ENCODE data around the gene PEX6. TPM values are rescaled to one million over a fixed set of nuclear protein-coding genes. Genes with fewer than 3 reads are reported as not detected.

PEX6 gene
- total RNA-seq, 2 experiments from 2014 or later = 23.8 to 24.7 TPM

- peaks cover 54% of the 10 kb centered on the region for H3K79me2 ChIP-seq (ENCODE audit: insufficient read depth, low read depth, low read length)
- H3K4me3 ChIP-seq (ENCODE audit: low read depth, low read length, poor library complexity, severe bottlenecking) = no peak overlapping the region
- no peak for DNase-seq (ENCODE audit: low spot score)
- H3K27ac ChIP-seq (ENCODE audit: low read depth, low read length, poor library complexity, severe bottlenecking) = no peak overlapping the region
- TF ChIP-seq, protein P1, sequence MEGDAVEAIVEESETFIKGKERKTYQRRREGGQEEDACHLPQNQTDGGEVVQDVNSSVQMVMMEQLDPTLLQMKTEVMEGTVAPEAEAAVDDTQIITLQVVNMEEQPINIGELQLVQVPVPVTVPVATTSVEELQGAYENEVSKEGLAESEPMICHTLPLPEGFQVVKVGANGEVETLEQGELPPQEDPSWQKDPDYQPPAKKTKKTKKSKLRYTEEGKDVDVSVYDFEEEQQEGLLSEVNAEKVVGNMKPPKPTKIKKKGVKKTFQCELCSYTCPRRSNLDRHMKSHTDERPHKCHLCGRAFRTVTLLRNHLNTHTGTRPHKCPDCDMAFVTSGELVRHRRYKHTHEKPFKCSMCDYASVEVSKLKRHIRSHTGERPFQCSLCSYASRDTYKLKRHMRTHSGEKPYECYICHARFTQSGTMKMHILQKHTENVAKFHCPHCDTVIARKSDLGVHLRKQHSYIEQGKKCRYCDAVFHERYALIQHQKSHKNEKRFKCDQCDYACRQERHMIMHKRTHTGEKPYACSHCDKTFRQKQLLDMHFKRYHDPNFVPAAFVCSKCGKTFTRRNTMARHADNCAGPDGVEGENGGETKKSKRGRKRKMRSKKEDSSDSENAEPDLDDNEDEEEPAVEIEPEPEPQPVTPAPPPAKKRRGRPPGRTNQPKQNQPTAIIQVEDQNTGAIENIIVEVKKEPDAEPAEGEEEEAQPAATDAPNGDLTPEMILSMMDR (conservative IDR thresholded peaks at IDR 0.05; ENCODE audit: low read length) = no peak
- TF ChIP-seq EZH2phosphoT487 (IDR thresholded peaks at IDR 0.05; ENCODE audit: borderline replicate concordance, low read depth, low read length) = no peak
- H3K9me3 ChIP-seq (ENCODE audit: low read length) = no peaks in the 10 kb centered on the region
- H3K4me1 ChIP-seq (ENCODE audit: insufficient read depth, low read length, poor library complexity, severe bottlenecking) = peaks cover 25% of the 10 kb centered on the region
- H3K36me3 ChIP-seq (ENCODE audit: insufficient read depth, low read length) = peaks cover 97% of the 10 kb centered on the region
- no peaks in the 10 kb centered on the region for H3K9me2 ChIP-seq (ENCODE audit: insufficient read depth, low read length)
- intact Hi-C loops (cut with micrococcal nuclease; ENCODE audit: unreplicated experiment) = no loop called here
- H2AFZ ChIP-seq (ENCODE audit: low read length) = no peak overlapping the region
- CTCF ChIA-PET (ENCODE audit: unreplicated experiment) = no interaction called here
- BruUV-seq (replicated peaks) = no TSS peak
- peaks cover 25% of the 10 kb centered on the region for H4K20me1 ChIP-seq (ENCODE audit: insufficient read depth, low read length)
- POLR2A ChIA-PET = interaction anchor here (0.5 to 1.2 kb wide), 4 partner anchors 11 to 635 kb away, joined by 3 to 6 read pairs (median 3); no protein-coding TSS in a partner anchor
- H3K4me2 ChIP-seq (ENCODE audit: low read length) = no peak overlapping the region
Observed at GRCh38 chr6:42935322-42935721, 43.7 kb downstream of the PEX6 start.

DNA sequence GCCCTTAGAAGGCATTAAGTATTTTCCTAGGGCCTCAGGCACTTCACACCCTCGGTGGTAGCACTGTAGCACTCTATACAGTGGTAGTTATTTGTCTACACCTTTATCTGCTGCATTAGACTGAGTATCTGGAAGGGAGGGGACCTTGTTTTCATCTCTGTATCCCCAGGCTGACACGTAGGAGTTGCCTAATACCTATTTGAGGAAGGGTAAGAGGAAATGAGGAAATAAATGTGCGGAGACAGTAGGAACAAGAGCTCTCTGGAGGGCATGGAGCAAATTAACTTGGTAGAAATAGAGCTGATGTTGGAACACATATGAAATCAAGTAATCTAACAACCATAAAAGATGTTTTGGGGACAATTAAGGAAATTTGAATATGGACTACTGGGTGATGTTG is 45.8 kb downstream of the PEX6 start:
- ChIA-PET POLR2A (interaction anchor here (0.6 kb wide), 1 partner anchor 185 kb away, joined by 5 read pairs; no protein-coding TSS in a partner anchor), CTCF (ENCODE audit: unreplicated experiment) (no interaction called here)
- Histone ChIP-seq H2AFZ (ENCODE audit: low read length) (no peak overlapping the region), H3K79me2 (ENCODE audit: insufficient read depth, low read depth, low read length) (peaks cover 56% of the 10 kb centered on the region), H3K9me3 (ENCODE audit: low read length) (no peaks in the 10 kb centered on the region), H3K27ac (ENCODE audit: low read depth, low read length, poor library complexity, severe bottlenecking) (no peak overlapping the region), H3K9me2 (ENCODE audit: insufficient read depth, low read length) (no peaks in the 10 kb centered on the region), H3K4me3 (ENCODE audit: low read depth, low read length, poor library complexity, severe bottlenecking) (peak overlapping the region; percentile 58), H3K4me1 (ENCODE audit: insufficient read depth, low read length, poor library complexity, severe bottlenecking) (peaks cover 29% of the 10 kb centered on the region), H3K36me3 (ENCODE audit: insufficient read depth, low read length) (peaks cover 77% of the 10 kb centered on the region), H3K4me2 (ENCODE audit: low read length) (peak overlapping the region; percentile 92), H4K20me1 (ENCODE audit: insufficient read depth, low read length) (peaks cover 27% of the 10 kb centered on the region)
- intact Hi-C loops (cut with micrococcal nuclease; ENCODE audit: unreplicated experiment) = no loop called here
- TF ChIP-seq EZH2phosphoT487 (IDR thresholded peaks at IDR 0.05; ENCODE audit: borderline replicate concordance, low read depth, low read length) = no peak
- TF ChIP-seq, protein P1 (conservative IDR thresholded peaks at IDR 0.05; ENCODE audit: low read length) = no peak
- no TSS peak for BruUV-seq (replicated peaks)
- DNase-seq (ENCODE audit: low spot score) = no peak

DNA sequence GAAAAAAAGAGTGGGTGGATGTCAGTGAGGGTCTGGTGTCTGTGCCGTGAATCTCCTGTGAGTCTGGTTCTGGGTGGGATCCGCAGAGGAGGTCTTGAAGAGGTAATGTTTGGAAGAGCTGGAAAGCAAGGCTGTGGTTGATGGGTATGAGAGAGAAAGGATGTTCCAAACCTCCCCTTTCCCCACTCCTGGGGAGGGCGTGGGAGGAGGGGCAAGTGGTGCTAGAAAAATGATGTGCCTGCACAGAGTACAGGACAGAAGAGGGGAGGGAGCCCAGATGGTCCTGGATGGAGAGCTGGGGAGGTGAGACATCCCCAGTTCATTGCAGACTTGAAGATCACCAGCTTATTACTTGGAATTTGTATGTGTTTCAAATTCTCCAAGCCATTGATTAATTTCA is 46.6 kb downstream of the PEX6 start:
- H4K20me1 ChIP-seq (ENCODE audit: insufficient read depth, low read length) = peaks cover 27% of the 10 kb centered on the region
- BruUV-seq (replicated peaks) = no TSS peak
- TF ChIP-seq, protein P1 (conservative IDR thresholded peaks at IDR 0.05; ENCODE audit: low read length) = no peak
- no peak for TF ChIP-seq EZH2phosphoT487 (IDR thresholded peaks at IDR 0.05; ENCODE audit: borderline replicate concordance, low read depth, low read length)
- H3K27ac ChIP-seq (ENCODE audit: low read depth, low read length, poor library complexity, severe bottlenecking) = no peak overlapping the region
- CTCF ChIA-PET (ENCODE audit: unreplicated experiment) = no interaction called here
- H3K4me2 ChIP-seq (ENCODE audit: low read length) = peak overlapping the region; percentile 92
- peaks cover 33% of the 10 kb centered on the region for H3K4me1 ChIP-seq (ENCODE audit: insufficient read depth, low read length, poor library complexity, severe bottlenecking)
- no peak overlapping the region for H2AFZ ChIP-seq (ENCODE audit: low read length)
- no peaks in the 10 kb centered on the region for H3K9me3 ChIP-seq (ENCODE audit: low read length)
- no peaks in the 10 kb centered on the region for H3K9me2 ChIP-seq (ENCODE audit: insufficient read depth, low read length)
- peak overlapping the region; percentile 58 for H3K4me3 ChIP-seq (ENCODE audit: low read depth, low read length, poor library complexity, severe bottlenecking)
- intact Hi-C loops (cut with micrococcal nuclease; ENCODE audit: unreplicated experiment) = no loop called here
- H3K36me3 ChIP-seq (ENCODE audit: insufficient read depth, low read length) = peaks cover 69% of the 10 kb centered on the region
- POLR2A ChIA-PET = no interaction called here
- no peak for DNase-seq (ENCODE audit: low spot score)
- H3K79me2 ChIP-seq (ENCODE audit: insufficient read depth, low read depth, low read length) = peaks cover 56% of the 10 kb centered on the region
